Retina (tissue), 1 donor: ENCODE results near the gene FMR1.

Experiments used
- DNase-seq: peaks from one replicate; pipeline ENCODE4 v3.0.0-alpha.2; 2016

The FMR1 gene

DNA sequence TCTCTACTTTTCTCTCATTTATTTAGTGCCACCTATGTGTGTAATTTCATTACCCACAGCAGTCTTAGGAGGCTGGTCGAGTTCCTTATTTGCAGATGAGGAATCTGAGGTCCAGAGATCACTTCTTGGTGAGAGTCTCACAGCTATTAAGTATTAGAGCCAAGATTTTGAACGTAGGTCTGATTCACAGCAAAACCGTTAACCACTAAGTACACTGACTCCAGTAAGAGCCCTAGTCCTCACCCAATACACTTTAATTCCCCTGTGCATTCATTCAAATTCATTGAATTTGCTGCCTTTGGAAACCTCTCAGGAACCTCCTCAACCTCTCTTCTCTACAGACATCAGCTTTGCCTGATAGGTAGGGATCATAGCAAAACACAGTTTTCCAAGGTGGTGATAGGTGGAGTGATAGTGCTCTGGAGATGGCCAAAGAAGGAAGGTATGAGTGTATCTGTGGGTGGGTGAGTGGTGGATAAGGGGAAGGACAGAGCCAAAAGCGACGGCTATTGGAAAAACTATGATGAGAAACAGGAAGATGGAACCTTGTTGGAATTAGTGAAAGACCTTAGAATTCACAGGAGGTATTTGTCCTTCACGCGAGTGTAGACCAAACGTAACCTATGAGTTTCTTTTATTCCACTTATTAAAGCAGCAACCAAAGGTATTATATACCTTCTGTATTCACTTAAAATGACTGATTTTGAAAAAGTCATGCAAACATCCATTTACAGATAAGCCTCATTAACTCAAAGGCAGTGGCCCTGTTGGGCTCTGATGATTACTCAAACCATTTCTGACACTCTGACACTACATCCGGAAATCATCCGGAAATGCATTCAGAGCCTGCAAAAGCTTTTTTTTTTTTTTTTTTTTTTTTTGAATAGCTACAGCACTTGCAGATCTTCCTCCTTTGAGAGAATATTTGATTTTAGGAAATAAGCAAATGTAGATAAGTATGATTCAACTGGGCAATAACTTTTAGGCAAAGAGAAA lies 6.3 kb downstream of the FMR1 start:
- DNase-seq: no peak

DNA sequence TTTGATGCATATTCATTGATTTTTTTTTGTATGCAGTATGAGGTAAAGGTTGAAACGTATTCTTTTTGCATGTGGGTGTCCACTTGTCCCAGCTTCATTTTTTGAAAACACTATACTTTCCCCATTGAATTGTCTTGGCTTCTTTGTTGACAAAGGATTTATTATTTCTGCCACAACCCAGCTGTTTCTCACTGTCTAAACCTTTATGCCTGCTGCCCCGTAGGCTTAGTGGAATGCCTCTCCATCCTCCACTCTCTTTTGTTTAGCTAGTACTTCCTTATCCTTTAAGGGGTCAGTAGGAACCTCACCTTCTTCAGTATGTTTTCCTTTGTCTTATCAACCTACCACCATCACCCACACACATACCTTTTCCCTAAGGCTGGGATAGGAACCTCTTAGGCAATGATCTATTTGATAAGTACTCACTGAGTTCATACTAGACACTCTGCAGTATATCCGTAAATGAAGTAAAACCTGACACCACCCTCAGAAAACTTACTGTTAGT lies 8.5 kb downstream of the FMR1 start:
- DNase-seq: no peak

GRCh38 chrX:147923605-147924004 lies 11.9 kb downstream of the FMR1 start:
- no peak for DNase-seq

DNA sequence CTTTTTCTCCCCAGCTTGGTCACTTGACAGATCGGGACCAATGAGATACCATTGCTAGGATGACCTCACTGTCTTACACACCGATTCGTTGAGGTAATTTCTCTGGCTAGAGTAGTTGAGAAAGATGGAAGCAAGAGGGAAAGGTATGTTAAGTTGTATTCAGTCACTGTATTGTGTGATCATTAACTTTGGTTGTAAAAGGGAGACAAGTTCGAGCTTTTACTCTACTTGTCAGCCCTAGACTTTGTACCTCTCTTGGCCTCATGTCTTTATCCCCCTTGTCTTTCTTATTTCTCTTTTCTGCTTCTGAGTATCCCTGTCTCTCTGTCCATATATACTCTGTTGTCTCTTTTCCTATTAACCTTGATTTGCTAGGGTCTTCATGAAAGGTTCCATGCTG lies 15.5 kb downstream of the FMR1 start:
- no peak for DNase-seq

DNA sequence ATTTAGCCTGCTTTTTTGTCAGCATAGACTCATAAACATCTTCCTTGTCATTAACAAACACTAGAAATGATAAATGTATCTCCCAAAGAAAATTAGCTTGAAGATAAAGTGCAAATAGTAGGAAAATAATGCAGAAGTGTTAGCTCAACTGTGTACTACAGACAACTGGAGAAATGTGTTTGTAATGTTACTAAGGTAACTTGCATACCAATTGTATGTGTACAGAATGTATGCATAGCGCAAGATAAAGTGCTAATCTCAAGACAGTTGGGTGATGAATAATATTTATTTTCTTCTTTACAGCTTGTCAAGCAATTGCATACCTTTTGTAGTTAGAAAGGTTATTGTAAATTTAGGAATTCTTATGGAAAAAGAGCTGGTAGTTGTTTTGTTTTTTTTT lies 22.1 kb downstream of the FMR1 start:
- DNase-seq: no peak

- DNase-seq: no peak
Measured at GRCh38 chrX:147935156-147935758, 23.5 kb downstream of the FMR1 start.

GRCh38 chrX:147945286-147945685 lies 33.6 kb downstream of the FMR1 start:
- DNase-seq: no peak

DNA sequence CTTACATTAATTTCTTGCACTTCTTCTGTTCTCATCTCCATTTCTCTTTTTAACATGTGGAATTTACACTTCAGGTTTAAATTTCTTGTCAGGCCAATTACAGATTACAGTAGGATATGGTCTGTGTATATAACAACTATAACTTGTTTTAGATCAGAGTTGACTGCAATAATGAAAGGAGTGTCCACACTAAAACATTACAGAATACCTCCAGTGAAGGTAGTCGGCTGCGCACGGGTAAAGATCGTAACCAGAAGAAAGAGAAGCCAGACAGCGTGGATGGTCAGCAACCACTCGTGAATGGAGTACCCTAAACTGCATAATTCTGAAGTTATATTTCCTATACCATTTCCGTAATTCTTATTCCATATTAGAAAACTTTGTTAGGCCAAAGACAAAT lies 36.8 kb downstream of the FMR1 start:
- DNase-seq: no peak

- DNase-seq: no peak
Measured at GRCh38 chrX:147950352-147950751, 38.6 kb downstream of the FMR1 start.

DNA sequence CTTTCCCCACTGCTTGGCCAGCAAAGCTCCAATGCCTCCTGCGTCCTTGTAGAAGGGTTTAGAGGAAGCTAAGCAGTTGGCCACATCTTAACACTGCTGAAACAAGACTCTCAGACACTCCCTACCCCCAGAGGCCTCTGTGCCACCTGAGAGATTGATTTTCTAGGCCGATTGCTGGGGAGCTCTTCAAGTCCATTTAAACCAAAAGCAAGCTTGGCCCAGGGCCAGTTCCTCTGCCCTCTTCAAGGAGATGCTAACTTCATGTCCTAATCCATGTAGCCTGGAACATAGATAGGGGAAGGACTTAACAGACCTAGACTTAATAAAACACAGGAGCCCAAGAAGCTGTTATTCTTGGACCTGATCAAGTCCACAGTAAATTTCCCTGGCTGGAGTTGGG lies 42.3 kb downstream of the FMR1 start:
- no peak for DNase-seq

DNA sequence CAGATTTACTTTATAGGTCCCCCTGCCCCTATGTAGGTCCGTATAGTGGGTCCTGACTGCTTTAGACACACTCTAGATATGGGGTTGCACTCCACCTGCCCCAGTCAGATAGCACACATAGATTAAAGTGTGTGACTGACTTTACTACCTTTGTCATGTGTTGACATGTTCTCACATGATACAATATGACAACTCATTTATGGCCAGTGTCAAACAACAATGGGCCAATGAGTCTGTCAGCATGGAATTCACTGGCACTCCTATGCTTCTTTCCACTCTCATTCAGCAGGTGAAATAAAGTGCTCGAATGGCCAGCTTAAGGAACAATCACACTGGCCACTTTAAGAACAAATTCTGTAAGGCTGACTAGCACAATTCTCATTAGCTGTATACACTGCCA lies 45.6 kb downstream of the FMR1 start:
- DNase-seq: no peak

DNA sequence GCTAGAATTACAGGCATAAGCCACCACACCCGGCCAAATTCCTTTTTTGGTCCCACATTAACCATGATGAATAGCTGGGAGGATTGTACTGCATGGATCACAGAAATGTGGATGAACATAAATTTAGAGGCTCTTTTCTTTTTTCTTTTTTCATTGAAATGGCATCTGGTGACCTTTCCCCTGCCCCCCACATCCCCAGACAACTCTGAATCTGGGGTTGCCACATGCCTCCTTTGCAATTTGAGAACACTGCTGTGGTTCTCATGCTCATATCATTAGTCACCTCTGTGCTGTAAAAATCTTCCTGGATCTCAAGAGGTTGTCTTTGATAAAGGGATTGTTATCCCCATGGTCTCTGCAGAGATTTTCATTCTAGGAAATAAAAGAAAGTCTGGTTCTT lies 46.6 kb downstream of the FMR1 start:
- no peak for DNase-seq

DNA sequence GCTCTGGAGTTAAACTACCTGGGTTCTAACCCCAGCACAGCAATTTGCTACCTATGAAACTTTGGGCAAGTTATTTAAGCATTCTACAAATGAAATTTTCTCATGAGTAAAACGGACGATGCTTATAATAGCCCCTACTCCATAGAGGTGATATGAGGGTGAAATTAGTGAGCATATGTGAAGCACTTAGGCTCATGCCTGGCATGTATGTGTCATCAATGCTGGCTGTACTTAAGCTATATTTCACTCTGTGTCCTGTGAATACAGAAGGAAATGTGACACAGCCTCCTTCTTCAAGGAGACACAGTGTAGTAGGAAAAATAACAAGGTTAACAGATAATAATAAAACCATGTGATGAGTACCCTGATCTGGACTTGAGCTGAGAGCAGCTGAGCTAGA lies 49.0 kb downstream of the FMR1 start:
- DNase-seq: no peak

GRCh38 chrX:147962476-147962875 lies 50.8 kb downstream of the FMR1 start:
- DNase-seq: no peak

GRCh38 chrX:147978931-147979330 lies 67.2 kb downstream of the FMR1 start:
- DNase-seq: no peak

DNA sequence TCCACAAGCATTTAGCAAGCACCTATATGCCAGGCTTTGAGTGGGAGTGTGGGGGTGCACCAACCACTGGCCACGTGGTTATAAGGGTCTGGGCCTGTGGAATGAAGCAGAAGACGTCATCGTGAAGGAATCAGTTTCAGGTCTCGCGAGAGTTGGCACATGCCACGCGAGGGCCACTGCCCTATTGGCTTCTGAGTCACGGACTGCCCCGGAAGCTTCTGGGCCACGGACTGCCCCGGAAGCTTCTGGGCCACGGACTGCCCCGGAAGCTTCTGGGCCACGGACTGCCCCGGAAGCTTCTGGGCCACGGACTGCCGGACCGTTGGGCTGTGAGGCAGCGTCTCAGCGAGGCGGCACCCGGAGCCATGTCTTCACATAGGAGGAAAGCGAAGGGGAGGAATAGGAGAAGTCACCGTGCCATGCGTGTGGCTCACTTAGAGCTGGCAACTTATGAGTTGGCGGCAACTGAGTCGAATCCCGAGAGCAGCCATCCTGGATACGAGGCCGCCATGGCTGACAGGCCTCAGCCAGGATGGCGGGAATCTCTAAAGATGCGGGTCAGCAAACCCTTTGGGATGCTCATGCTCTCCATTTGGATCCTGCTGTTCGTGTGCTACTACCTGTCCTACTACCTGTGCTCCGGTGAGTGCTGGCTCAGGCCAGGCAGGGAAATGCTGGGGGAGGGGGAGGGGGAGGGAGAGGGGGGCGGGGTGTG lies 69.5 kb downstream of the FMR1 start, which contains the start of gene FMR1NB:
Gene FMR1NB (plus strand): TSS at position 300 of the 715 bp plus-strand sequence. CDS start 66 bp downstream, at position 366.
- no peak for DNase-seq
